GM21723 (cell line): ENCODE measurements around the gene HMOX1.

Experiments
- ATAC-seq: cut with Tn5 transposase; IDR thresholded peaks from one replicate; pipeline ENCODE4 v1.9.1; 2021; ENCODE audit warnings: mild to moderate bottlenecking, moderate library complexity; ENCODE audit not compliant: unreplicated experiment

HMOX1 gene, protein sequence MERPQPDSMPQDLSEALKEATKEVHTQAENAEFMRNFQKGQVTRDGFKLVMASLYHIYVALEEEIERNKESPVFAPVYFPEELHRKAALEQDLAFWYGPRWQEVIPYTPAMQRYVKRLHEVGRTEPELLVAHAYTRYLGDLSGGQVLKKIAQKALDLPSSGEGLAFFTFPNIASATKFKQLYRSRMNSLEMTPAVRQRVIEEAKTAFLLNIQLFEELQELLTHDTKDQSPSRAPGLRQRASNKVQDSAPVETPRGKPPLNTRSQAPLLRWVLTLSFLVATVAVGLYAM

GRCh38 chr22:35380537-35381423 lies at the start of gene HMOX1:
TSS of gene HMOX1 (plus strand) at chr22:35381096. CDS start at chr22:35381174, 78 bp downstream.
- ATAC-seq: peak; percentile 53

- ATAC-seq: no peak
Measured at GRCh38 chr22:35332278-35332677, 48.6 kb upstream of the HMOX1 start.

DNA sequence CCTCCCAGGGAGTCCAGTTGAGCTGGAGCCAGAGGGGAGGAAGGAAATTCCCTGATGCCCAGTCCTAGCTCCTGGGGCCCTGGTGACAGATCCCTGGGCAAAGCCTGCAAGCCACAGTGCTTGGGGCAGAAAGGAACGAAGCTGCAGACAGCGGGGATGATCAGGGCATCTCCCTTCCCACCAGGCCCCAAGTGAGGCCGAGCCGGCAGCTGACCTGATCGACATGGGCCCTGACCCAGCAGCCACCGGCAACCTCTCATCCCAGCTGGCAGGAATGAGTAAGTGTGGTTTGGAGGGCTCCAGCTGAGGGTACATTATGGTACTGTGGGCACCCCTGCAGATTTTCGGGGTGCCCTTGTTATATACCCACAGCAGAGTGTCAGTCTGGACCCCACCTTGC lies 47.7 kb upstream of the HMOX1 start:
- ATAC-seq: no peak

DNA sequence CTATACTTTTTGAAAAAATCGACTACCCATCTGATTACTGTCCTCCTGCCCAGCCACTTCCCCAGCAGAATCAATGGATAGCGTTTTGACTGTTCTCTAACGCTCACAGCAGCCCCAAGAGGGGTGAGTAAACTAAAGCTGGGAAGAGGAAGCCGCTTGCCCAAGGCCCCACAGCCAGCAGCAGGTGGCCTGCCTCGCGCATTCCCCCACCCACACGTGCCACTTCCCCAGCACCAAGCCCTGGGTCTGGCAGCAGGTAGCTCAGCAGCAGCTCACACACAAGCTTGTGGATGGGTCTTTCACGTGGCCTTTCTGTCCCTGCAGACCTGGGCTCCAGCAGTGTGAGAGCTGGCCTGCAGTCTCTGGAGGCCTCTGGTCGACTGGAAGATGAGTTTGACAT lies 46.9 kb upstream of the HMOX1 start:
- ATAC-seq: no peak

- no peak for ATAC-seq
Measured at GRCh38 chr22:35335468-35335867, 45.4 kb upstream of the HMOX1 start.

DNA sequence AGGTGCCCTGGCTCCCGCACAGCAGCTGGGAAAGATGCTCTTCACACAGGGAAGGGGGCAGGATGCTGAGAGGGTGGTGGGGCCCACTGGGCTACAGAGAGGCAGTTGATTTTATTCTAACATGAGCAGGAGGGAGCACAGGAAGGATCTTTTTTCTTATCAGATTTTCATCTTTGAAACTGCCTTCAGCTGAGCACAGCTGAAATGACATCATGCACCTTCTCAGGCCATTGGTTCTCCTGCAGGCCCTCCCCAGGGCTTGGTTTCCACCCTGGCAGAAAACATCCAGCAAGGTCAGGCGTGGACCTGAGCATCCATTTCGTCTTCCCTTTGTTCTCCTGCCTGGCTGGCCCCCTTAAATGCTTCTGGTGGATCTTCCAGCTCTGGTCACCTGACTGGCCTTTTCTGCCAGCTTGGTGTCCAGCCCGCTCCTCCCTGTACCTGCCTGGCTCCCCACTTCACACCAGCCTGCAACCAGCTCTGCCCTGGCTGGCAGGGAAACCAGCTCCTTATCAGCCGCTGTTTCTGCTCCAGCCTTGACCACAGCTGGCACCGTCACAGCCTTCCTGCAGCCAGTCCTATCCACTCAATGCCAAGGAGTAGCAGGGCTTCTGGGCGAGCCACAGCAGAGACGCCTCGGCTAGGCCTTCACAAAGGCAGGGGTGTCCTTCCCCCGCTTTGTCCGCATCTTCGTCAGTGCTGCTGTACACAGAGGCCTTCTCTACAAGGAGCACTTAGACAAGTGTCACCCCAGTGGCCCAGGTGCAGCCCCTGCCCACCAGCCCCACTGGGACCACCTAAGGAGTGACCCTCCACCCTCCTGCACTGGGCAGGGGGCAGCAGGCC lies 44.7 kb upstream of the HMOX1 start:
- ATAC-seq: no peak

GRCh38 chr22:35337932-35338331 lies 43.0 kb upstream of the HMOX1 start:
- ATAC-seq: no peak

GRCh38 chr22:35341090-35341874 lies 39.6 kb upstream of the HMOX1 start:
- ATAC-seq: no peak

DNA sequence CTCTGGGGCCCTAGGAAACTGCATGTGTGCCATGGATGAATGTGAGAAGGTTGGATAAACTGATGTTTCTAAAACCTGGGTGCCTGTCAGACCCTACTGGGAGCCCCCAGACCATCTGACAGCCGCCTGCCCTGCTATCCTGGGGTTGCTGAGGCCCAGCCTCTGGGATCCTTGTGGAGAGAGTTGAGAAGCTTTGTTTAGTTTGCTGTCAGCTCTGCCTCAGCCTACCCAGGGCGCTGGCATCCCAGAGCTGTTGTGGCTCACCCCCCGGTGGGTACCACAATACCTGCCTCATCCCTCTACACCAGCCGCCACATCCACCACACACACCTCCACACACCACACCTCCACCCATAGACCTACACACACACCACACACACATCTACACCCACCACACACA lies 38.5 kb upstream of the HMOX1 start:
- ATAC-seq: no peak

- no peak for ATAC-seq
Measured at GRCh38 chr22:35343664-35344550, 37.0 kb upstream of the HMOX1 start.

GRCh38 chr22:35344956-35345690 lies 35.8 kb upstream of the HMOX1 start:
- no peak for ATAC-seq

GRCh38 chr22:35345808-35346505 lies 34.9 kb upstream of the HMOX1 start:
- ATAC-seq: no peak

DNA sequence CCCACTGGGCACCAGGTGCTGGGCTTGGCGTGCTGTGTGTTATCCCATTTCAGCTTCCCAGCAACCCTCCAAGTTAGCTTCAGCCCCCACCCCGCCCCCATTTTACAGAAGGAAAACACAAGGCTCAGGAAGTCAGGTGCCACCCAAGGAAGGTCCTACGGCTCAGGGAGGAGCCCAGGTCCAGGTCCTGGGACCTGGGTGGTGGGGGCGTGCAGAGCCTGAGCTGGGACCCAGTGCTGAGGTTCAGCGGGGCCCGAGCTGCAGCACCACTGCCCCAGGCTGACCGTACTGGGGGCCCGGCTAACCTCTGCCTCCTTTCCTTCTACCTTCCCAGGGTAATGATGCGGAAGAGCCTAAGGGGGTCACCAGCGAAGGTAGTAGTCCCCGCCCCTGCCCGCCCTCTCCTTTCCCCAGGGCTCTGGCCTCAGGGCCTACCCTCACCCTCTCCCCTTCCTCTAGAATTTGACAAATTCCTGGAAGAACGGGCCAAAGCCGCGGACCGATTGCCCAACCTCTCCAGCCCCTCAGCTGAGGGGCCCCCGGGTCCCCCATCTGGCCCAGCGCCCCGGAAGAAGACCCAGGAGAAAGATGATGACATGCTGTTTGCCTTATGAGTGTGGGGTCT lies 34.2 kb upstream of the HMOX1 start:
- no peak for ATAC-seq

- no peak for ATAC-seq
Measured at GRCh38 chr22:35347462-35347861, 33.4 kb upstream of the HMOX1 start.

DNA sequence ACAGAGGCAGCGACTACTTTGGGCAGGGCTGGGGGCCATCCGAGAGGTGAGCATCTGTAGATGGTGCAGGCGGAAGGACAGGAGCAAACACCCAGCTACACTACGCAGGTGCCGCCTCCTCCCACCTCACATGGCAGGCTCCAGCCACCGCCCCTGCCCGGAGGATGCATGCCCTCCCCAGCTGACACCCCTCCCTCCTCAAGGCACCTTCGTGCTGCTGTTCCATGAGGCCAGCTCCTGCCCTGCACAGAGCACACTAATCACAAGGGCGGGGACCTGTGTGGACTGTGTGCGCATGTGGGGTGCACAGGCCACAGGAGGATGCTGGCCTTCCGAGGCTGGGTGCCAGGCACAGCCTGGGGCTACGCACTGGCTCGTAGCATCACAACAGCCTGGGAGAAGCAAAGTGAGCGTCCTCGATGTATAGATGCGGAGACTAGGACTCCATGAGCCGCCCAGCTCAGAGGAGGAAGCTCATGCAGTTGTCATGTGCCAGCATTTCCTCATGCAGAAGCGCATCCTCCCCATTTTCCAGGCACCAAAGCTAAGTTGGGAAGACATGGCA lies 32.8 kb upstream of the HMOX1 start:
- ATAC-seq: no peak

GRCh38 chr22:35348703-35349102 lies 32.2 kb upstream of the HMOX1 start:
- ATAC-seq: no peak

- ATAC-seq: no peak
Measured at GRCh38 chr22:35349368-35349703, 31.6 kb upstream of the HMOX1 start.
